HK-2 (cell line): ENCODE results near the gene C5orf15.
"Not testable (repeated sequence)": the region's sequence is repeated elsewhere in the genome, so short reads cannot be mapped to it uniquely, and the experiment has no call there.

Experiments used
- DNase-seq: peaks from one replicate; pipeline ENCODE4 v3.0.0-alpha.2; 2018; ENCODE audit not compliant: unreplicated experiment

The C5orf15 gene

DNA sequence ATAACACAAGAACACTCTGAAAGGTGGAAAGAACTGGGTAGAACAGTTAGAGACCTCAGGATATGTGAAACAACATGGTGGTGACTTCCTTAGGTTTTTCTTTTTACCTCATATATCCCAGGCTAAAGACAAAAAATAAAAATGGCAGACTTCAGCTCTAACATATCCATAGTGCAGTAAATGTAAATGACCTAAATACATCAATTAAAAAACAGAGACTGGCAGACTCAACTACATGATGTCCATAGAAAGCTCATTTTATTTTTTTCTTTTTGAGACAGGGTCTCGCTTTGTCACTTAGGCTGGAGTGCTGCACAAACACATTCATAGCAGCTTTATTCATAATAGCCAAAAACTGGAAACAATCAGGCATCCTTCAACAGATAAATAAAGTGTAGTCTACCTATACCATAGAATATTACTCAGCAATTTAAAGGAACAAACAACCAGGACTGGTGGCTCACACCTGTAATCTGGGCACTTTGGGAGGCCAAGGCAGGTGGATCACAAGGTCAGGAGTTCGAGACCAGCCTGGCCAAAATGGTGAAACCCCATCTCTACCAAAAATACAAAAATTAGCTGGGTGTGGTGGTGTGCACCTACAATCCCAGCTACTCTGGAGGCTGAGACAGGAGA, 4.8 kb downstream of the C5orf15 start:
- no peak for DNase-seq

DNA sequence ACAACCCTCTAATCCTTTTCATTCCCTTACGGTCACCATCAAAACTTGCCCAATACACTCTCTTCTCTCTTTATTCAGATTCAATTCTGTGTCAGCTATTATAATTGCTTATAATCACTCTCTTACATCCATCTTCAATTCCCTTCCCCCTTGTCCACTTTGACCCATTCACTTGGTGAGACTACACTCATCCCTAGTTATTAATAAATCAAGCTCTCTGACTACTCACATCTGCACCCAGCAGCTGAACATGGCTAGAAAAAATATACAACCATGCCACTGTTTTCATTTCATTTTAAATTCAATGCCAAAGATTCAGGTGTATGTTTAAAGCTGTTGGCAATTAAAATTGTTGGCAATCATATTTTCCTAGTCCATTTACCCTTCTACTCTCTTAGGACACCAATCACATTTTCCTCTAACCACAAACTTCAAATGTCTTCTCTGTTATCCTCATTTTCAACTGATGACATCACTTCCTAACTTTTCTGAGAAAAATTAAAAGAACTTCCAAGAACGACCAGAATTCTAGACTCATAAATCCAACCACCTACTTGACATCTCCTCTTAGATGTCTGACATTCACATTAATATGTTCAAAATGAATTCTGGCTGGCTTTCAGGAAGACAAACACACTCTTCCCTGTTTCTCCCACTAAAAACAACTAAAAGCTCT, 5.5 kb downstream of the C5orf15 start:
- no peak for DNase-seq

DNA sequence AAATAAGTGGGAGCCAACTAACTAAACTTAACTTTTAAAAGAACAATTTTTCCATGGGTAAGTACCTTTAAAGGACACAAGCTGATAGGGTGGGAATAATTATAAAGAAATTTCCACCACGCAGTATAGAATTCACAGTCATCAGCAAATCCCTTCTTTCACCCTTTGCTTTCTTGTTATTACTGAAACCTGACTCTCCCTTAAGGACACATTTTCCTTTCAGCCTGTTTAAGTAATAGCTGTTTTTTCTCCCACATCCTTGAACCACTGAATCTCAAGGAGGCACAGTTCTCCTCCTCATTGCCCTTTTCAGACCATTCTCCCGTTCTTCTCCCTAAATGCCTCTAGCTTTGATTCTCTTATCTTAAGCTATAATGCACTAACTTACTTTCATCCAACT, 6.3 kb downstream of the C5orf15 start:
- DNase-seq = no peak

- DNase-seq = no peak
Observed at GRCh38 chr5:133959643-133960042, 8.8 kb downstream of the C5orf15 start.

- no peak for DNase-seq
Observed at GRCh38 chr5:133957591-133957990, 10.8 kb downstream of the C5orf15 start.

GRCh38 chr5:133957080-133957479, 11.3 kb downstream of the C5orf15 start:
- DNase-seq = no peak

- DNase-seq = not testable (repeated sequence)
Observed at GRCh38 chr5:133956196-133956595, 12.2 kb downstream of the C5orf15 start.

- DNase-seq = no peak
Observed at GRCh38 chr5:133953568-133954145, 14.8 kb downstream of the C5orf15 start.

- DNase-seq = no peak
Observed at GRCh38 chr5:133952729-133953567, 15.5 kb downstream of the C5orf15 start.

DNA sequence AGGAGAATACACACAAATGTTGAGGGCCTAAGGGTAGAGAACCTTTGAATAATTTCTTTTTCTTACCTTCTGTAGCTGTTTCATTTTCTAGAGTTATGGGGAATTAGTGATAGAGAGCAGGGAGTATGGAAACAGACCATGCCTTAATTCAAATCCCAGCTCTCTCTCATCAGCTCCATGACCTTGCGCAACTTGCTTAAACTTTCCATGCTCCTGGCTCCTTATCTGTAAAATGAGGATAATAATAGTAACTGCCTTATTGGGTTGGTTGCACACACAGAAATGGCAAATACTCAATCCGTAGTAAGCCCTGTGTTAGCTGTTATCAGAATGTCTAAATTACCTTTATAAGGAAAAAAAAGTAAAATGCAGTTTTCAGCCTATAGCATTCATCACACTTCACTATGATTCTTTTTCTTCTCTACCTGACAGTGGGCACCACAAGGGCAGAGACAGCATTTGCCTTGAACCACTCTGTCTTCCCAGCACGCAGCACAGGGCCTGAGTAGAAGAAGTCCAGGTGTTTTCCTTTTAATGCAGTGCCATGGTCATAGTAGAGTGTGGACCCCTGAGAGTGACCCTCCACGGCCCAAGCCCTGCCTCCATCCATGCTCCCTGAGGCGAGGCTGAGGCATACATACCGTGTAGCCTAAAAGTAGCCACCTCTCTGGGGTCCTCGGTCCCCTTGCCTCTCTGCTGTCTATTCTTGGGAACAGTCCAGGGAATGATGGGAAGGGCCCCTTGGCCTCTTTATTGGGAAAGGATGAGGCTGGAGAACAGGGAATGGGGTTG, 17.4 kb downstream of the C5orf15 start:
- DNase-seq = no peak

GRCh38 chr5:133948721-133949120, 19.7 kb downstream of the C5orf15 start:
- no peak for DNase-seq

GRCh38 chr5:133947431-133947841, 21.0 kb downstream of the C5orf15 start:
- DNase-seq = no peak

- no peak for DNase-seq
Observed at GRCh38 chr5:133945568-133945967, 22.9 kb downstream of the C5orf15 start.

DNA sequence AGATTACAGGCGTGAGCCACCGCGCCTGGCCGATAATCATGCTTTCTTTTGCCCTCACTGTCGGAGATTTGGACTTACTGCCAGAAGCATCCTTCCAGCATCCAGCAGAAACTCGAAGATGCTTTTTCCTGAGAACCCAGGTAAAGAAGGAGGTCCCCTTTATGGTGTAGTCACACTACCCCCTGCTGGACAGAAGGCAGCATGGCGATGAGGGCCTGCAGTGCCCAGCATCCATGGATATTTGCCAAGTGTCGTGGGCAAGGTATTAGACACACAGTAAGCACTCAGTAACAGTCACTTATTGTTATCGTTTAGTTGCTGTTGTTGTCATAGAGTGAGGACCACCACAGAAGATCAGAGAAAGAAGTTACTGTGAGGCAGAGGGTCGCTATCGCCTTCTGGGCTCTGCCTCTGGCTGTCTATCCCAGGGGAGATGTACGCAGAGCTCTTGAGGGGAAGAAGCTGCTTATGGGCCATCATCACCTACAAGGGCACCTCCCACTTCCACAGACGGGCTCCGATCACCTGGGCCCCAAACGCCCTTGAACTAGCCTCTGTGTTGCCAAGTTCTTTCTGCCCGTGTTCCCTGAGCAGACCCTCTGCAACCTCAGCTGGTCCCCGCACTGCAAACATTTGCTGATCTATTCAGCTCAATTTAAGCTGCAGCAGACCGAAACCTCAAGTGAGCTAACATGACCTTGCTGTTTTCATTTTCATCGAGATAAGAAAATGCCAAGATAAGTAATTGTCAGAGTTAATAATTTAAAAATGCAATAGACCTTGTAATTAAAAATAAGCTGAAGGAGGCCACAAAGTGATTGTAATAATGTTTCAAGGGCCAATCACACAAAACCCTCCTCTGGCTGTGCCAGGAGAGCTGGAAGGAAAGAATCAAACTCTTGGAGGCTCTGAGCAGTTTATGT, 23.9 kb downstream of the C5orf15 start:
- DNase-seq = peak; percentile 18

- DNase-seq = no peak
Observed at GRCh38 chr5:133943475-133943817, 25.0 kb downstream of the C5orf15 start.

GRCh38 chr5:133942614-133943474, 25.6 kb downstream of the C5orf15 start:
- no peak for DNase-seq

DNA sequence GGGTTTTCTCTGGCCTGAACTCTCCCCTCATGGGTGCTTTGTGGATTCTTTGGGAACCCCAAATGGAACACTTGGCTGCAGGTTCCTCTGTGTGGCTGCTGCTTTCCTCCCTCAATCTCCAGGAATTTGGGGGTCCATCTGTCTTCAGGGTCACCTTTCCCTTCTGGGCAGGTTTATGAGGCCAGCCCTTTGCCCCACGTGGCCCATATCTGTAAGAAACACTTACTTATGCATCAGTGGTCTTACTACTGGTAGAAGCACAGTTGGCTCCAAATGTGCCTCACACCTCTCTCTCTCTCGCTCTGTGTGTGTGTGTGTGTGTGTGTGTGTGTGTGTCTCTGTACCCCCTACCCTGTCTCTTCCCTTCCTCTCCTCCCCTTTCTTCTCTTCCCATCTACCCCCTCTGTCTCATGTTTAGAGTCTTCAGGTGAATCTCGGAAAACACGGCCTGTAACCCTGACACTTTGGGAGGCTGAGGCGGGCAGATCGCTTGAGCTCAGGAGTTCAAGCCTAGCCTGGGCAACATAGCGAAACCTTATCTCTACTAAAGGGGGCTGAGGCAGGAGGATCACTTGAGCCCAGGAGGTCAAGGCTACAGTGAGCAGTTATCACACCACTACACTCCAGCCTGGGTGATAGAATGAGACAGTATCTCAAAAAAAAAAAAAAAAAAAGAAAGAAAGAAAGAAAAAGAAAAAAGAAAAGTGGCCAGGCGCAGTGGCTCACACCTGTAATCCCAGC, 26.8 kb downstream of the C5orf15 start:
- no peak for DNase-seq

- DNase-seq = no peak
Observed at GRCh38 chr5:133939668-133940067, 28.8 kb downstream of the C5orf15 start.

GRCh38 chr5:133938929-133939328, 29.5 kb downstream of the C5orf15 start:
- DNase-seq = no peak
